ENCODE measurements around the gene NR1H2.

- no peak for TF ChIP-seq MYC (IDR thresholded peaks at IDR 0.05; ENCODE audit: insufficient read depth, insufficient read length, insufficient replicate concordance, low read length, severe bottlenecking)
- TF ChIP-seq POLR2A (IDR thresholded peaks at IDR 0.05; ENCODE audit: low read depth, low read length): no peak
- TF ChIP-seq JUND (IDR thresholded peaks at IDR 0.05; ENCODE audit: low read depth, low read length): no peak
- TF ChIP-seq, protein P1, sequence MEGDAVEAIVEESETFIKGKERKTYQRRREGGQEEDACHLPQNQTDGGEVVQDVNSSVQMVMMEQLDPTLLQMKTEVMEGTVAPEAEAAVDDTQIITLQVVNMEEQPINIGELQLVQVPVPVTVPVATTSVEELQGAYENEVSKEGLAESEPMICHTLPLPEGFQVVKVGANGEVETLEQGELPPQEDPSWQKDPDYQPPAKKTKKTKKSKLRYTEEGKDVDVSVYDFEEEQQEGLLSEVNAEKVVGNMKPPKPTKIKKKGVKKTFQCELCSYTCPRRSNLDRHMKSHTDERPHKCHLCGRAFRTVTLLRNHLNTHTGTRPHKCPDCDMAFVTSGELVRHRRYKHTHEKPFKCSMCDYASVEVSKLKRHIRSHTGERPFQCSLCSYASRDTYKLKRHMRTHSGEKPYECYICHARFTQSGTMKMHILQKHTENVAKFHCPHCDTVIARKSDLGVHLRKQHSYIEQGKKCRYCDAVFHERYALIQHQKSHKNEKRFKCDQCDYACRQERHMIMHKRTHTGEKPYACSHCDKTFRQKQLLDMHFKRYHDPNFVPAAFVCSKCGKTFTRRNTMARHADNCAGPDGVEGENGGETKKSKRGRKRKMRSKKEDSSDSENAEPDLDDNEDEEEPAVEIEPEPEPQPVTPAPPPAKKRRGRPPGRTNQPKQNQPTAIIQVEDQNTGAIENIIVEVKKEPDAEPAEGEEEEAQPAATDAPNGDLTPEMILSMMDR (IDR thresholded peaks at IDR 0.05 in 2 of 3, conservative IDR thresholded peaks at IDR 0.05 in 1 of 3; ENCODE audit: control insufficient read depth in 2 of 3, extremely low read depth in 1 of 3, insufficient read depth in 1 of 3, low read depth in 3 of 3, low read length in 3 of 3): no peak
- TF ChIP-seq CBX5 (IDR thresholded peaks at IDR 0.05; ENCODE audit: low read depth): no peak
- TF ChIP-seq RAD21 (IDR thresholded peaks at IDR 0.05; ENCODE audit: insufficient read depth, low read depth, low read length): no peak
- no peak for TF ChIP-seq GABPA (IDR thresholded peaks at IDR 0.05; ENCODE audit: low read depth)
- no peak for TF ChIP-seq ZNF207 (IDR thresholded peaks at IDR 0.05; ENCODE audit: borderline replicate concordance)
- TF ChIP-seq POLR2AphosphoS5 (IDR thresholded peaks at IDR 0.05; ENCODE audit: low read length): no peak
- TF ChIP-seq YY1 (IDR thresholded peaks at IDR 0.05; ENCODE audit: low read depth, low read length): no peak
- TF ChIP-seq TBL1XR1 (IDR thresholded peaks at IDR 0.05; ENCODE audit: low read depth, low read length): no peak
- TF ChIP-seq USF2 (IDR thresholded peaks at IDR 0.05; ENCODE audit: borderline replicate concordance, low read depth, low read length): no peak
Observed at GRCh38 chr19:50379602-50380001, 3.3 kb downstream of the NR1H2 start.

Measured in GM12878 (cell line).